ENCODE data around the gene NLRP3.
"Not testable (repeated sequence)": the region's sequence is repeated elsewhere in the genome, so short reads cannot be mapped to it uniquely, and the experiment has no call there.

Gene NLRP3

DNA sequence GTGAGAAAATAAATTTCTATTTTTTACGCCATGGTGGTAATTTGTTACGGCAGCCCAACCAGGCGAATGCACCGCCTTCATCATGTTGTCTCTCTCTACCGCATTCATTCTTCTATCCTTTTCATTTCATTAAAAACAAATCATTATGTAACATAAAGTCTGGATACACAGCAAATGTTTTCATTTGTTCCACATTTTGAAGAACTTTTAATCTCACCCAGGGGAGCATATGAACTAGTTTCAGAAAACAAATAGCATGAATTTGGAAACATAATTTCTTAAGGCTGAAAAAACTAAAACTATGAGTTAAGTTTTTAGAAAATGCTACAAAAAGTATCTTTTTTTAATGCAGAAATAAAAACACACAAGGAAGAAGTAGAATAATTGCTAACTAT, 53.2 kb downstream of the NLRP3 start:
- DNase-seq (ENCODE audit: low read depth) = no peak

DNA sequence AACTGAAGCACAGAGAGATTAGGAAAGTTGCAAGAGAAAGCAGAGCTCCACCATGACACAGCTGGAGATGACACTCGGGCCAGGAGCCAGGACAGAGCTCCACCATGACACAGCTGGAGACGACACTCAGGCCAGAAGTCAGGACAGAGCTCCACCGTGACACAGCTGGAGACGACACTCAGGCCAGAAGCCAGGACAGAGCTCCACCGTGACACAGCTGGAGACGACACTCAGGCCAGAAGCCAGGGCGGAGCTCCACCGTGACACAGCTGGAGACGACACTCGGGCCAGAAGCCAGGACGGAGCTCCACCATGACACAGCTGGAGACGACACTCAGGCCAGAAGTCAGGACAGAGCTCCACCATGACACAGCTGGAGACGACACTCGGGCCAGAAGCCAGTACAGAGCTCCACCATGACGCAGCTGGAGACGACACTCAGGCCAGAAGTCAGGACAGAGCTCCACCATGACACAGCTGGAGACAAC, 55.0 kb downstream of the NLRP3 start:
- not testable (repeated sequence) for DNase-seq (ENCODE audit: low read depth)

DNA sequence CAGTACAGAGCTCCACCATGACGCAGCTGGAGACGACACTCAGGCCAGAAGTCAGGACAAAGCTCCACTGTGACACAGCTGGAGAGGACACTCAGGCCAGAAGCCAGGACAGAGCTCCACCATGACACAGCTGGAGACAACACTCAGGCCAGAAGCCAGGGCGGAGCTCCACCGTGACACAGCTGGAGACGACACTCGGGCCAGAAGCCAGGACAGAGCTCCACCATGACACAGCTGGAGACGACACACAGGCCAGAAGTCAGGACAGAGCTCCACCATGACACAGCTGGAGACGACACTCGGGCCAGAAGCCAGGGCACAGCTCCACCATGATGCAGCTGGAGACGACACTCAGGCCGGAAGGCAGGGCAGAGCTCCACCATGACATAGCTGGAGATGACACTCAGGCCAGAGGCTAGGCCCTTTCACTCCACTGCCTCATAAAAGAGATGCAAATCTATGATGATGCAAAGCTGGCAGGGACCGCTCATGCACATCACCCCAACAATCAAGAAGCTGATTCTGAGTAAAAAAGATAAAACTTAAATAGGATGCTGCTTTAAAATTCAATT, 55.6 kb downstream of the NLRP3 start:
- DNase-seq (ENCODE audit: low read depth) = no peak

DNA sequence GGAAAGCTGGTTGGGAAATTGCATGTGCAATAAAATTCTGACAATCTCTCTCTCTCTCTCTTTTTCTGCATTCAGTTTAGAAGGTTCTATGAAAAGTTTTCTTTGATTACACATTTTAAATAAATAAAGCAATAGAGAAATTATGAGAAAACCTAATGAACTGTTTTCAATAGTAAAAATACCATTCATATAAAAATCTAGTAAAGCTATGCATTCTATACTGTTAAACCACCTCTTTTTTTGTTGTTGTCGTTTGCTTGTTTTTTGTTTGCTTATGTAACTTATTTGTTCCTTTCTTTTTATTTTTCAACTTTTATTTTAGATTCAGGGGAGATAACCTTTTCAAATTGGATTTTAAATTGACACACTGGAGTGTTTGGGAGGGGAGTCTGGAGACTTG, 56.1 kb downstream of the NLRP3 start:
- DNase-seq (ENCODE audit: low read depth) = no peak

DNA sequence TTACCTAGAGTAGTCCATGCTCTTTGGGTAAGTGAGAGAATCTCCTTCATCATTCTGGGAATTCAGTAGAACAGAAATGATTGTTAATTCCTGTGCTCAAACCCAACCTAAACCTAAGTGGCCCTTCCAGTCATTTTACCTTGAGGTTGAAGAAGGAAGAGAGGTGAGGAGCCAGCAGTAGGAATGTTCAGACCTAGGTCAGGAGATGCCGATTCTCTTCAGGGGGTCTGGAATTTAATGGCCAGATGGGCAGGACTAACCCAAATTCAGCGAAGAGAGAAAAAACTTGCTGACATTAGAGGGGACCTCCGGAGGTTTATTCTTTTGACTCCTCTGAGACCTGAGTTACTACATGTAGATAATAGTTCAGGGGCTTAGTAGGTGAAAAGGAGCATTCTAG, 58.4 kb downstream of the NLRP3 start:
- no peak for DNase-seq (ENCODE audit: low read depth)

DNA sequence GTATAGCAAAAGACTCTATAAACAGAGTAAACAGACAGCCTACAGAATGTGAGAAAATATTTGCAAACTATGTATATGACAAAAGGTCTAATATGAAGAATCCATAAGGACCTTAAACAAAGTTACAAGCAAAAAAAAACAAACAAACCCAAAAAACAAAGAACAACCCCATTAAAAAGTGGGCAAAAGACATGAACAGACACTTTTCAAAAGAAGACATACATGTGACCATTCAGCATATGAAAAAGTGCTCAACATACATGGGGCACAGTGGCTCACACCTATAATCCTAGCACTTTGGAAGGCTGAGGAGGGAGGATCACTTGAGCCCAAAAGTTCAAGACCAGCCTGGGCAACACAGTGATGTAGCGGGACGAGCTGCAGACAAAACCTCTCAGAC, 59.8 kb downstream of the NLRP3 start:
- no peak for DNase-seq (ENCODE audit: low read depth)

DNA sequence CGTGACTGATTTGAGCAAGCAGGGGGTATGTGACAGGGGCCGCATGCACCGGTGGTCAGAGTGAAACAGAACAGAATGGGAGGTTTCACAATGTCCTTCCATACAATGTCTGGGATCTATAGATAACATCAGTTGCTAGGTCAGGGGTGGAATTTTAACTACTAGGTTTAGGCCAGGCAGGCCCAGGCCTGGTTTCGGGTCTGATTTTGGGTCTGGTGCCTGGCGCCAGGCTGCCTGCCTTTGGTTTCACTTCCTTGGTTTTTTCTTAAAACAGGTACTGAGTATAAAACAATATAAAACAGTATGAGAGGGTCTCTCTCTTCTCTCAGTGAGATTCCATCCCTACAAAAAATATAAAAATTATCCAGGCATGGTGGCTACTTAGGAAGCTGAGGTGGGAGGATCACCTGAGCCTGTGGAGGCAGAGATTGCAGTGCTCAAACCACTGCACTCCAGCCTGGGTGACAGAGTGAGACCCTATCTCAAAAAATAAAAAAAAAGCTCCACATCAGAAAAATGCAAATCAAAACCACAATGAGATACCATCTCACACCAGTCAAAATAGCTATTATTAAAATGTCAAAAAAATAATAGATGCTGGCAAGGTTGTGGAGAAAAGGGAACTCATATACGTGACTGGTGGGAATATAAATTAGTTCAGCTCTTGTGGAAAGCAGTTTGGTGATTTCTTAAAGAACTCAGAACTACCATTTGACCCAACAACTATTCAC, 60.5 kb downstream of the NLRP3 start:
- not testable (repeated sequence) for DNase-seq (ENCODE audit: low read depth)

DNA sequence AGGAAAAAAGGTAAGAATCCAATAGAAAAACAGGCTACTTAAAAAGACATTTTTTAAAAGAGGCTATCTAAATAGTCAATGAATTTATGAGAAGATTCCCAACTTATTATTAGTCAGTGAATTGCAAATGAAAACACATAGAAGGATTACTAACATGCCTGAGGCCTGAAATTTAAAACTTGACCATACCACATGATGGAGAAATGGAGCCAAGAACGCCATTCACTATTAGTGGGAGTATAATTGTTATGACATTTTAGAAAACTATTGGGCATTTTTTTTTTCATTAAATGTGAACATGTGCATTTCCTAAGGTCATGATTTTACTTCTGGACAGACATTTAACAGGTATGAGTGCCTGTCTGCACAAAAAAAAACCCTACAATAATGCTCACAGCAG, 66.8 kb downstream of the NLRP3 start:
- no peak for DNase-seq (ENCODE audit: low read depth)

DNA sequence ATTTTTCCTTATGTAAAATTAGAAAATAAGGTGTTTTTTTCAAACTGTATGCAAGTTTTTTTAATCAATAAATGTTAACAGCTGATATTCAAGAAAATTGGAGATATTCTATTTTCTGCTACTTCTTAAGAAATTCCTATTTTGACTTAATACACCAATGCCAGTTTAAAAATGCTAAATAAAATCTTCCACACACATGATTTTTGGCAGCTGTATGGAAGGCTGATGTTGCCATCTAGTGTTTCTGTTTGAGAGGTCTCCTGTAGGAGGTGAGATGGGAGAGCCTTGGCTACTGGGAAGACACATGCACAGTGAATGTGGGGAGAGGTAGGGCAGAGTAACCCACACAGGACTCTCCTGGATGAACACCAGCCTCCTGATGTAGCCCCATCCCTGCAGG, 71.1 kb downstream of the NLRP3 start:
- DNase-seq (ENCODE audit: low read depth) = no peak

DNA sequence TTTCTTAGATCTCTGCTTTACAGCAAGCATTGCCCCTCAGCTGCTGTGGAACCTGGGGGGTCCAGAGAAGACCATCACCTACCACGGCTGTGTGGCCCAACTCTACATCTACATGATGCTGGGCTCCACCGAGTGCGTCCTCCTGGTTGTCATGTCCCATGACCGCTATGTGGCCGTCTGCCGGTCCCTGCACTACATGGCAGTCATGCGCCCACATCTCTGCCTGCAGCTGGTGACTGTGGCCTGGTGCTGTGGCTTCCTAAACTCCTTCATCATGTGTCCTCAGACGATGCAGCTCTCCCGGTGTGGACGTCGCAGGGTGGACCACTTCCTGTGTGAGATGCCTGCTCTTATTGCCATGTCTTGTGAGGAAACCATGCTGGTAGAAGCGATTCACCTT, 75.4 kb downstream of the NLRP3 start:
- DNase-seq (ENCODE audit: low read depth) = no peak

DNA sequence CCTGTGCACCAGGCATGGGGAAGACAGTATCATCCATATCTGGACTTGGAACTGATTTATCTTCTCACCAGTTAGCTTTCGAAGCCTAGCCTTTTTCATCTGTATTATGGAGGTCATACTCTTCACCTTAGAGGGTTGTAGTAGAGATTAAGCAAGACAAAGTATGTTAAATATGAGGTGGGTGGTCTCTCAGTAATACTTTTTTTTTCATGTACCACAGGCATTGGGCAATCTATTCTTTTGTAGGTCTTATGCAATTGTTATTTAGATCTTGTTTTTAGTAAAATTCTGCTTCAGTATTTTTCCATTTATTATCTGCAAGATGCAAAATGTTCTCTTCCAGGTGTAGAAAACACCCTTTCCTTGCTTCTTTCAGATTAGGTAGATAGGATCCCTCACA, 77.1 kb downstream of the NLRP3 start:
- DNase-seq (ENCODE audit: low read depth) = no peak

DNA sequence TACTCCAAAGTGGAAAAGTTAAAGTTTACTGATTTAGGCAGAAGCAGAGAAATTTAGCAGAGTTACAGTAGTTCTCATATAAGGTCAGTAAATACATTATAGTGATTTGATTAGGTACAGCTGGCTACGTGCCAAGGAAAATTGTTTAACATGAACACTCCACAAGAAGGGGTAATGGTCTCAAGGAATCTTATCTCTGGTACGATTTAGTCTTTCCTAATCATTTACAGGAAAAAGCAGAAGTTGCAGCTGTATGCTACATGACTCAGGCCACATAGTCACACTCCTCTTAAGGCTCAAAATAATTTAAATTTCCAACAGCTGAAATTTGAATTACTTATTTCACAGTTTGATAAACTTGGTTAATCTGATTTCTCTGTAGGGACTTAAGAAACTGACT, 78.8 kb downstream of the NLRP3 start:
- DNase-seq (ENCODE audit: low read depth) = no peak

DNA sequence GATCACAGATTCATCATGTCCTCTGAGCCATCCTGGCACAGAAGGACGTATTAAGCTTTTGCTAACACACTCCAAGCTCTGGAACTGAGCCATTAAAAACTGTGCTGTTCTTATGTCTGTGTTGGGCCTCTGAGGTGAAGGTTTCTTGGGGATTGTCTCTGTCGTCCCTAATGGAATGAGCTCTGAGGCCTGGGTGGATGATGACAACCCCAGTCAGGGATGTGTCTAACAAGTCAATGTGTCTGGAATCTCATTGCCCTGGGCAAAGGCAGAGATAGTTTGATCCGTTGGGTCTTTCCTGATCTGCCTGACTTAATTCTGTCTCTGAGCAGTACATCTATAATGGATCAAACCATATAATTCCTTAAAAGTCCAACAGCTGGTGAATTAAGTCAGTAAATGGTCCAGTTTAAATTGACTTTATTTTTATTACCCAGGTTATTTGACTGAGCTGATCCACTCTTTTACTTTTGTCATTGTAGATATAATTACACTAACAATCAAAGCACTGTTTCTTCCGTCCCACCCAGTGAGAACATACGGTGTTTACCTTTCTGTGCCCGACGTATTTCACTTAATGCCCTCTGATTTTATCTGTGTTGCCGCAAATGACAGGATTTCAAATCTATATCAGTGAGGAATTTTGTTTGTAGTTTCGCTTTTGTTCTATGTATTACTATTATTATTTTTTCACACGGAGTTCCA, 80.8 kb downstream of the NLRP3 start:
- no peak for DNase-seq (ENCODE audit: low read depth)

All from stimulated activated CD8-positive, alpha-beta memory T cell treated with anti-CD3 and anti-CD28 coated beads, Interleukin-15, amount 100 ng/mL, for 1 hour (primary cell).